ENCODE data around the gene PARVB. TPM values are rescaled to one million over a fixed set of nuclear protein-coding genes. Genes with fewer than 3 reads are reported as not detected.

PARVB gene
- polyA plus RNA-seq, 2 donors, result 1.8 to 3.9 TPM

DNA sequence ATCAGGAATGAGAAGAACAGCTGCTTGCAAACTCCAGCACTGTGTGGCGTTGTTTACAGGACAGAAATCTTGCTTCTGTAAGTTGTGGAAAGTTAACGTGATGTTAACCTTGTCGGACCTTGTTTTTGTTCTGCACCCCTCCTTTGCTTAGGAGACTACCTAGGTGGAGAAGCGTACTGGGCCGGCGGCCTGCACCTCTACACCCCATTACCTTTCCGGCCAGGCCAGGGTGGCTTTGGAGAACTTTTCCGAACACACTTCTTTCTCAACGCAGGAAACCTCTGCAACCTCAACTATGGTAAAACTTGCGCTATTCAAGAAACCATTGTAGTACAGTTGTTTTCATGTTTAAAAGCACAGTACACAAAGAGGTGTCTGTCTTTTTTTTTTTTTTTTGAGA lies 35.1 kb upstream of the PARVB start:
- 95 to 98% methylated on average over 10 of the region's 10 CpGs for WGBS, 2 donors
- H3K4me3 ChIP-seq (ENCODE audit: low read depth in 1 of 2, low read length in 2 of 2), result no peak overlapping the region
- H3K36me3 ChIP-seq (ENCODE audit: control insufficient read depth in 2 of 2, insufficient read depth in 2 of 2, low read length in 1 of 2), result peaks cover 8 to 35% of the 10 kb centered on the region in 2 donors
- no peaks in the 10 kb centered on the region for H3K9me3 ChIP-seq (ENCODE audit: control insufficient read depth in 2 of 2, insufficient read depth in 1 of 2, low read depth in 1 of 2, low read length in 1 of 2)
- no peak overlapping the region for H3K27ac ChIP-seq (ENCODE audit: low read depth in 2 of 2, low read length in 1 of 2)
- H3K4me1 ChIP-seq (ENCODE audit: control insufficient read depth in 2 of 2, insufficient read depth in 2 of 2, low read length in 1 of 2), result no peaks in the 10 kb centered on the region
- no peaks in the 10 kb centered on the region for H3K27me3 ChIP-seq (ENCODE audit: control insufficient read depth in 1 of 2, insufficient read depth in 2 of 2, low read length in 2 of 2)

GRCh38 chr22:43990044-43990443 lies 34.1 kb upstream of the PARVB start:
- Histone ChIP-seq H3K4me1 (ENCODE audit: control insufficient read depth in 2 of 2, insufficient read depth in 2 of 2, low read length in 1 of 2) (no peaks in the 10 kb centered on the region), H3K36me3 (ENCODE audit: control insufficient read depth in 2 of 2, insufficient read depth in 2 of 2, low read length in 1 of 2) (peaks cover 8 to 42% of the 10 kb centered on the region in 2 donors), H3K27me3 (ENCODE audit: control insufficient read depth in 1 of 2, insufficient read depth in 2 of 2, low read length in 2 of 2) (no peaks in the 10 kb centered on the region), H3K9me3 (ENCODE audit: control insufficient read depth in 2 of 2, insufficient read depth in 1 of 2, low read depth in 1 of 2, low read length in 1 of 2) (no peaks in the 10 kb centered on the region), H3K27ac (ENCODE audit: low read depth in 2 of 2, low read length in 1 of 2) (no peak overlapping the region), H3K4me3 (ENCODE audit: low read depth in 1 of 2, low read length in 2 of 2) (no peak overlapping the region)
- WGBS, 2 donors, result 83 to 88% methylated on average over 13 of the region's 13 CpGs

DNA sequence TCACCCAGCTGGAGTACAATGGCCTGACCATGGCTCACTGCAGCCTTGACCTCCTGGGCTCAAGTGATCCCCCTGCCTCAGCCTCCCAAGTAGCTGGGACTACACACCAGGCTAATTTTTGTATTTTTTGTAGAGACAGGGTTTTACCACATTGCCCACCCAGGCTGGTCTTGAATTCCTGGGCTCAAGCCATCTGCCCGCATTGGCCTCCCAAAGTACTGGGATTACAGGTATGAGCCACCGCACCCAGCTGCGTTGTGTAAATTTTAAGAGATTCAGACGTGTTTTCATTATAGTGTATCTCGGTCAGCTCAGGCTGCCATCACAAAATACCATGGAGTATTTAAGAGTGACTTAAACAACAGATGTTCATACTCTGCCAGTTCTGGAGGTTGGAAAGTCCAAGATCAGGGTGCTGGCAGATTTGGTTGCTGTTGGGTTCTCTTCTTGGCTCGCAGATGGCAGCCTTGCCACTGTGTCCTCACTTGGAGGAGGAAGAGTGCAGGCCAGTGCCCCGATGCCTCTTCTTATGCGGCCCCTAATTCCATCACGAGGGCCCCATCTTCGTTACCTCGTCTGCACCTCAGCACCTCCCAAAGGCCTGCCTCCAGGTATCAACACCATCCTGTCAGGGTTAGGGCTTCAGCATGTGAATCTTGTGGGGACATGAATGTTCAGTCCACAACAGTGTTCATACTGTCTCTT lies 32.6 kb upstream of the PARVB start:
- Histone ChIP-seq H3K4me3 (ENCODE audit: low read depth in 1 of 2, low read length in 2 of 2) (no peak overlapping the region), H3K36me3 (ENCODE audit: control insufficient read depth in 2 of 2, insufficient read depth in 2 of 2, low read length in 1 of 2) (peaks cover 8 to 41% of the 10 kb centered on the region in 2 donors), H3K27me3 (ENCODE audit: control insufficient read depth in 1 of 2, insufficient read depth in 2 of 2, low read length in 2 of 2) (no peaks in the 10 kb centered on the region), H3K9me3 (ENCODE audit: control insufficient read depth in 2 of 2, insufficient read depth in 1 of 2, low read depth in 1 of 2, low read length in 1 of 2) (no peaks in the 10 kb centered on the region), H3K27ac (ENCODE audit: low read depth in 2 of 2, low read length in 1 of 2) (no peak overlapping the region), H3K4me1 (ENCODE audit: control insufficient read depth in 2 of 2, insufficient read depth in 2 of 2, low read length in 1 of 2) (no peaks in the 10 kb centered on the region)
- 94 to 95% methylated on average over 11 of the region's 11 CpGs for WGBS, 2 donors

GRCh38 chr22:43992331-43992821 lies 31.7 kb upstream of the PARVB start:
- WGBS, 2 donors, result 73 to 81% methylated on average over 16 of the region's 16 CpGs
- Histone ChIP-seq H3K27me3 (ENCODE audit: control insufficient read depth in 1 of 2, insufficient read depth in 2 of 2, low read length in 2 of 2) (no peaks in the 10 kb centered on the region), H3K36me3 (ENCODE audit: control insufficient read depth in 2 of 2, insufficient read depth in 2 of 2, low read length in 1 of 2) (peaks cover 8 to 42% of the 10 kb centered on the region in 2 donors), H3K4me3 (ENCODE audit: low read depth in 1 of 2, low read length in 2 of 2) (no peak overlapping the region), H3K4me1 (ENCODE audit: control insufficient read depth in 2 of 2, insufficient read depth in 2 of 2, low read length in 1 of 2) (no peaks in the 10 kb centered on the region), H3K9me3 (ENCODE audit: control insufficient read depth in 2 of 2, insufficient read depth in 1 of 2, low read depth in 1 of 2, low read length in 1 of 2) (no peaks in the 10 kb centered on the region), H3K27ac (ENCODE audit: low read depth in 2 of 2, low read length in 1 of 2) (no peak overlapping the region)

DNA sequence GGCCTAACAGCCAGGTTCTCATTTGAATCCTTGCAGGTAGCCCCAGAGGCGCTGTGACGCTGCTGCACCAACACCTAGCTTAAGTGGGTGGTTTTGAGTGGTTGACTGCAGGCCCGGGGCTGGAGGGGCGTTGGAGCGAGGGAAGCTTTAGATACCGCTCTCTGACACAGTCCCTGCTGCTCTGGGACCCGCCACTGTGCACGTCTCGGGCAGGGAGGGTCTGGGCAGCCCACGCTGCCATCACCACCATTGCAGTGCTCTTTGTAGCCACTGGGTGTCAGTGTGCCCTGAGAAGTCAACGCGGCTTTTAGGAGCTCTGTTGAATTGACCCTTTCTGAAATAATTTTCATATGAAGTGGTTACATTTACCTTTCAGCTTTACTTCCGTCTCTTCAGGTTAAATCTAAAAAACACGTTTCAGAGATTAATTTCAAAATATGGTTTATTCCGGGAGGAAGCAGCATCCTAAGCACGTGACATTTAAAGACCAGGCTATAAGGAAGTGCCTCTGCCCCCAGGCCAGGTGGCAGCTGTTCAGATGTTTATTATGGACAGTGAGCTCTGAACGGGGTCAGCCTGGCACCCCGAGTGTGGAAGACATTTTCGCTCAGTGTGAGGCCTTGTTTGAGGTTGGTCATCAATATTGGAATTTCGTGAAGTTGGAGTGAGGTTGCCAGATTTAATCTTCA lies 30.9 kb upstream of the PARVB start:
- no peak overlapping the region for H3K4me3 ChIP-seq (ENCODE audit: low read depth in 1 of 2, low read length in 2 of 2)
- no peaks in the 10 kb centered on the region for H3K4me1 ChIP-seq (ENCODE audit: control insufficient read depth in 2 of 2, insufficient read depth in 2 of 2, low read length in 1 of 2)
- H3K27ac ChIP-seq (ENCODE audit: low read depth in 2 of 2, low read length in 1 of 2), result no peak overlapping the region
- 32 to 33% methylated on average over 20 of the region's 20 CpGs for WGBS, 2 donors
- no peaks in the 10 kb centered on the region for H3K9me3 ChIP-seq (ENCODE audit: control insufficient read depth in 2 of 2, insufficient read depth in 1 of 2, low read depth in 1 of 2, low read length in 1 of 2)
- H3K36me3 ChIP-seq (ENCODE audit: control insufficient read depth in 2 of 2, insufficient read depth in 2 of 2, low read length in 1 of 2), result peaks cover 8 to 42% of the 10 kb centered on the region in 2 donors
- no peaks in the 10 kb centered on the region for H3K27me3 ChIP-seq (ENCODE audit: control insufficient read depth in 1 of 2, insufficient read depth in 2 of 2, low read length in 2 of 2)

- 94 to 96% methylated on average over 11 of the region's 11 CpGs for WGBS, 2 donors
- Histone ChIP-seq H3K27ac (ENCODE audit: low read depth in 2 of 2, low read length in 1 of 2) (no peak overlapping the region), H3K4me3 (ENCODE audit: low read depth in 1 of 2, low read length in 2 of 2) (no peak overlapping the region), H3K36me3 (ENCODE audit: control insufficient read depth in 2 of 2, insufficient read depth in 2 of 2, low read length in 1 of 2) (peaks cover 5 to 44% of the 10 kb centered on the region in 2 donors), H3K4me1 (ENCODE audit: control insufficient read depth in 2 of 2, insufficient read depth in 2 of 2, low read length in 1 of 2) (no peaks in the 10 kb centered on the region), H3K9me3 (ENCODE audit: control insufficient read depth in 2 of 2, insufficient read depth in 1 of 2, low read depth in 1 of 2, low read length in 1 of 2) (no peaks in the 10 kb centered on the region), H3K27me3 (ENCODE audit: control insufficient read depth in 1 of 2, insufficient read depth in 2 of 2, low read length in 2 of 2) (no peaks in the 10 kb centered on the region)
These were observed 30.1 kb upstream of the PARVB start for GRCh38 chr22:43994006-43994405.

DNA sequence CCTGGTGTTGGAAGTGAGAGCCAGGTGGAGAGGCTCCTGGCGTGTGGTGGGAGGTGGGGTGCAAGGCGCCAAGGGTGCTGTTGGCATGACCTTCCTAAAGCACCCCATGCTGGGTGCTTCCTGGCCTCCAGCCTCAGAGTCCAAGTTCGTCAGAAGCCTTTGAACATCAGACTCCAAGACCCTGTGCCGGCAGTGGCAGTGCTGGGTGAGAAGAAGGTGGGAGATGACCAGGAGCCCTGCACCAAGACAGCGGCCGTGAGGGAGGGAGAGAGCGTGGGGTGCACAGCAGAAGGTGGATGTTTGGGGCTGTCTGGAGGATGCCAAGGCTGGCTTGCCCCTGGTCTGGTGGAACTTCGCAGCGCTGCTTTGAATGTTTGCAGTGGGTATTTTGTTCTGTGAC lies 29.7 kb upstream of the PARVB start:
- H3K9me3 ChIP-seq (ENCODE audit: control insufficient read depth in 2 of 2, insufficient read depth in 1 of 2, low read depth in 1 of 2, low read length in 1 of 2), result no peaks in the 10 kb centered on the region
- peaks cover 4 to 44% of the 10 kb centered on the region in 2 donors for H3K36me3 ChIP-seq (ENCODE audit: control insufficient read depth in 2 of 2, insufficient read depth in 2 of 2, low read length in 1 of 2)
- H3K4me1 ChIP-seq (ENCODE audit: control insufficient read depth in 2 of 2, insufficient read depth in 2 of 2, low read length in 1 of 2), result no peaks in the 10 kb centered on the region
- H3K4me3 ChIP-seq (ENCODE audit: low read depth in 1 of 2, low read length in 2 of 2), result no peak overlapping the region
- H3K27ac ChIP-seq (ENCODE audit: low read depth in 2 of 2, low read length in 1 of 2), result no peak overlapping the region
- no peaks in the 10 kb centered on the region for H3K27me3 ChIP-seq (ENCODE audit: control insufficient read depth in 1 of 2, insufficient read depth in 2 of 2, low read length in 2 of 2)
- 85 to 91% methylated on average over 9 of the region's 9 CpGs for WGBS, 2 donors

DNA sequence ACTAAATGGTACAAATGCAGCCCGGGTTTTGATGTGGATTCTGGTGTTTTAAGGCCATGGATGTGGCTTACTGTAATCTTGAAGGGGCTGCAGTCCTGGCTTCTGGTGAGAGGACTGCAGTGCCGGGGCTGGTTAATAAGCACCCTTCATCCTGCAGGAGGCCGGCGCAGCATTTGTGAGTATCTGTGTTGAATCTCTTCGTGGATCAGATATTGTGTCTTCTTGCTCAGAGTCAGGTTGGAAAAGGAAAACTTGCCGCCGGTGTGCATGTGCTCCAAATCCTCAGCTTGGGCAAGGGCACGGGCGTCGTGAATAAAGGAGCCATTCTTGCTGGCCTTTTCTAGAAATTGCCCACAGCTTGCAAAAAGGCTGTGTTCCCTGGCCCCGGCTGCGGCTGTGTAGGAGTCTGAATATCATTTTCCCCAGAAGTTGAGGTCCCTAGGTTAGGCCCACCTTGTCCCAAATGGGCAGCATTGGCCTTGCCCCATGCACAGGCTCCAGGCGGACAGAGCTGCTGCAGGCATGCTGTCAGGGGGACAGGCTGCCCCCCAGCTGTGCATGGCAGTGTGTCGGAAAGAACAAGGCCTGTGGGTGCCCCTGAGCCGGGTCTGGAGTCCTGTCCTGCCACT lies 28.9 kb upstream of the PARVB start:
- no peaks in the 10 kb centered on the region for H3K27me3 ChIP-seq (ENCODE audit: control insufficient read depth in 1 of 2, insufficient read depth in 2 of 2, low read length in 2 of 2)
- no peak overlapping the region for H3K4me3 ChIP-seq (ENCODE audit: low read depth in 1 of 2, low read length in 2 of 2)
- H3K9me3 ChIP-seq (ENCODE audit: control insufficient read depth in 2 of 2, insufficient read depth in 1 of 2, low read depth in 1 of 2, low read length in 1 of 2), result no peaks in the 10 kb centered on the region
- no peaks in the 10 kb centered on the region for H3K4me1 ChIP-seq (ENCODE audit: control insufficient read depth in 2 of 2, insufficient read depth in 2 of 2, low read length in 1 of 2)
- 94% methylated on average over 15 of the region's 15 CpGs for WGBS, 2 donors
- H3K27ac ChIP-seq (ENCODE audit: low read depth in 2 of 2, low read length in 1 of 2), result no peak overlapping the region
- peaks cover under 1 to 39% of the 10 kb centered on the region in 2 donors for H3K36me3 ChIP-seq (ENCODE audit: control insufficient read depth in 2 of 2, insufficient read depth in 2 of 2, low read length in 1 of 2)

DNA sequence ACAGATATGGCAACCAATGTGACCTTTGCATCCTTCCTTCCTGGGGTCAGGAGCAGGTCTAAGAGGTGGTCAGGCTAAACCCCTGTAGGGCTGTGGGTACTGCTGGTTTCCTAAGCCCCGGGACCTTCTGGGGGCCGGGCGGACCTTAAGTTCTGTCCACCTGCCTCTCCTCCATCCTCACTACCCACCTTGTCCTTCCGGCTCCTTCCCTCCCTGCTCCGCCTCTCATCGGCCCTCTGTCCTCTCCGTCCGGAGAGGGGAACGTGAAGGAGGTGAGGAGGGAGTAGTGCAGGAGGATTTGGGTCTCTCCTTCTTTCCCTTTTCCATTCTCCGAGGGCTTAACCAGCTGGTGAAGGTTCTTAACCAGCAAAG lies 28.3 kb upstream of the PARVB start:
- Histone ChIP-seq H3K36me3 (ENCODE audit: control insufficient read depth in 2 of 2, insufficient read depth in 2 of 2, low read length in 1 of 2) (peaks cover 0 to 36% of the 10 kb centered on the region in 2 donors), H3K9me3 (ENCODE audit: control insufficient read depth in 2 of 2, insufficient read depth in 1 of 2, low read depth in 1 of 2, low read length in 1 of 2) (no peaks in the 10 kb centered on the region), H3K4me3 (ENCODE audit: low read depth in 1 of 2, low read length in 2 of 2) (peak overlapping the region in 1 of 2 donors; percentile 16), H3K27me3 (ENCODE audit: control insufficient read depth in 1 of 2, insufficient read depth in 2 of 2, low read length in 2 of 2) (no peaks in the 10 kb centered on the region), H3K27ac (ENCODE audit: low read depth in 2 of 2, low read length in 1 of 2) (no peak overlapping the region), H3K4me1 (ENCODE audit: control insufficient read depth in 2 of 2, insufficient read depth in 2 of 2, low read length in 1 of 2) (no peaks in the 10 kb centered on the region)
- WGBS, 2 donors, result 84 to 85% methylated on average over 10 of the region's 10 CpGs

All from esophagus (tissue), 2 donors.